ENCODE results near the gene TNFRSF14.

The TNFRSF14 gene

DNA sequence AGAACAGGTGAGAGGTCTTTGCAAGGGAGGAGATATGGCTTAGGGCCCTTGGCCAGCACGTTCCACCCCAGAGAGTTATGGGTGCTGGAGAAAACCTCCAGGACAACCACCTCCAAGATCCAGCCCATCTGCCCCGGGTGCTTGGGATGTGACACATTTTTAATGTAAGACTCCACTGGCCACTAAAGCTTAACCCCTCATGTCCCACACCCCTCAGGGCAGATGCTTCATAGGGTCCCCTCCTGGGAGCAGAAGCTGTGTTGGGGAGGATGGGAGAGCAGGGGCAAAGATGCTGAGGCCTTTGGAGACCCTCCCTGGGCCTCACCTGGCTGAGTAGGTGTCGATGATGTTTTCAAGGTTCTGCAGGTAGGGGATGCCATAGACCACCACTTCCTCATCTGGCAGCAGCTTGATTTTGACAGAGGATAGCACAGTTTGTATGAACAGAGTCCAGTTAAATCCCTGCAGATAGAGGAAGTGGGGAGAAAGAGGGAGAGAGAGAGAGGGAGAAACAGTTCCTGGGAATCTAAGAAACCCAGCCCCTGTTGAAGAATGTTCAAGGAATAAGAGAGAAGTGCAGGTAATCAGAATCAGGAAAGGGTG, 42.3 kb downstream of the TNFRSF14 start:
- ATAC-seq (no peak), DNase-seq (ENCODE audit: low spot score in 2 of 2) (no peak)
- Mint-ChIP-seq H3K4me3 (no peak overlapping the region), H3K36me3 (no peaks in the 10 kb centered on the region), H3K4me1 (peaks cover 14% of the 10 kb centered on the region), H3K9me3 (no peaks in the 10 kb centered on the region), H3K27ac (no peak overlapping the region)

GRCh38 chr1:2601721-2602303, 45.6 kb downstream of the TNFRSF14 start:
- H3K9me3 Mint-ChIP-seq = no peaks in the 10 kb centered on the region
- ATAC-seq = no peak
- H3K4me3 Mint-ChIP-seq = no peak overlapping the region
- no peak for DNase-seq (ENCODE audit: low spot score in 2 of 2)
- H3K4me1 Mint-ChIP-seq = peaks cover 14% of the 10 kb centered on the region
- H3K27ac Mint-ChIP-seq = no peak overlapping the region
- no peaks in the 10 kb centered on the region for H3K36me3 Mint-ChIP-seq

DNA sequence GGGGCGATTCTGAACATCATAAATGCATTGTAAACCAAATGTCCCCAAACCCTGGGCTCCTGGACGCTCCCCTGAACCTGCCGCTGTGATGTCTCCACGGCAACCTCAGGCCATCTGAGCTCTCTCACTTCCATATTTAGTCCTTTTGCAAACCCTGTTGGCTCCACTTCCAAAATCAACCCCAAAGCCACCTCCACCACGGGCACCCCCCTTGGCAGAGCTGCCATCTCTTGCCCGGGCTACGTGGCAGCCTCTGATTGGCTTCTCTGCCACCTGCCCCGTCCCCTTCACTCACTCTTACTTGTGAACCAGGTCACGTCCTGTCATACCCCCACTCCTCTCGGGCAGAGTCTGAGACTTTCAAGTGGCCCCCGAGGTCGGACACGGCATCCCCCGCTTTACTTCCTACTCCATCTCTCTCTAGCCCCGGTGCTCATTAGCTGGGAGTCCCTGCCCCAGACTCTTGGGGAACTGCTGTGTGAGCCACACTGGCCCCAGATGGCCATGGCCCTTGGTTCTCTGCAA, 46.2 kb downstream of the TNFRSF14 start:
- peak overlapping the region; percentile 79 for H3K27ac Mint-ChIP-seq
- no peaks in the 10 kb centered on the region for H3K36me3 Mint-ChIP-seq
- H3K9me3 Mint-ChIP-seq = no peaks in the 10 kb centered on the region

DNA sequence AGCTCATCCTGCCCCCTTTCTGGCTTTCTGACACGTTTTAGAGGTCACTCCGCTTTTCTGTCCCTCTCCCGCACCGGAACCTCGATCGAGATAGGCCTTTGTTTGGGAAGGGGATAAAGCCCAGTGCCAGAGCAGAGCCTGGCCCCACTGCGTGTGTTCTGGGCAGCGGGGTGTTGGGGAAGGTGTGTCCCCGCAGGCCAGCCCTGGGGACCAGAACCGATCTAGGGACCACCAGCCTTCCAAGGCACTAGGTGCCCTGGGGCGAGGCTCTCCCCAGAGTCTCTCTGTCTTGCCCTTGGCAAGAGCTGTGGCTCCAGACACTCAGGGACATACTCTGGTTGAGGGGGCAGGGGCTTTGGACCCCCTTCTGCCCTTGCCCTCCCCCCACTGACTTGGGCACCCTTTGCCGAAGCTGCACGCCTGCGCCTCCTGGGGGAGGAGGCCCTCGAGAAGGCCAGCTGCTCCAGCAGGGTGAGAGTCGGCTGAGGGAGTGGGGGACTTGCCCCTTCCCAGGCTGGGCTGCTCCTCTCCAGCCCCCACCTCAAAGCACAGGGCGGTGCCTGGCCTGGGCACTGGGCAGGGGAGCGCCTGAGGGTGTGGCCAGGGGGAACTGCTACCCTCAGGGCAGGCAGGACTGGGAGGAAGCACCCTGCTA, 46.8 kb downstream of the TNFRSF14 start:
- Mint-ChIP-seq H3K9me3 (no peaks in the 10 kb centered on the region), H3K4me1 (peaks cover 7% of the 10 kb centered on the region), H3K36me3 (no peaks in the 10 kb centered on the region), H3K4me3 (no peak overlapping the region), H3K27ac (peak overlapping the region; percentile 79)
- ATAC-seq = no peak
- no peak for DNase-seq (ENCODE audit: low spot score in 2 of 2)

More for the DNA sequence above, 46.2 kb downstream of the TNFRSF14 start:
- no peak for ATAC-seq
- DNase-seq (ENCODE audit: low spot score in 2 of 2) = no peak
- Mint-ChIP-seq H3K4me1 (peaks cover 10% of the 10 kb centered on the region), H3K4me3 (no peak overlapping the region)

GRCh38 chr1:2603521-2604155, 47.5 kb downstream of the TNFRSF14 start:
- Mint-ChIP-seq H3K4me1 (peaks cover 7% of the 10 kb centered on the region), H3K4me3 (no peak overlapping the region), H3K9me3 (no peaks in the 10 kb centered on the region), H3K36me3 (no peaks in the 10 kb centered on the region), H3K27ac (no peak overlapping the region)
- ATAC-seq = no peak
- DNase-seq (ENCODE audit: low spot score in 2 of 2) = no peak

DNA sequence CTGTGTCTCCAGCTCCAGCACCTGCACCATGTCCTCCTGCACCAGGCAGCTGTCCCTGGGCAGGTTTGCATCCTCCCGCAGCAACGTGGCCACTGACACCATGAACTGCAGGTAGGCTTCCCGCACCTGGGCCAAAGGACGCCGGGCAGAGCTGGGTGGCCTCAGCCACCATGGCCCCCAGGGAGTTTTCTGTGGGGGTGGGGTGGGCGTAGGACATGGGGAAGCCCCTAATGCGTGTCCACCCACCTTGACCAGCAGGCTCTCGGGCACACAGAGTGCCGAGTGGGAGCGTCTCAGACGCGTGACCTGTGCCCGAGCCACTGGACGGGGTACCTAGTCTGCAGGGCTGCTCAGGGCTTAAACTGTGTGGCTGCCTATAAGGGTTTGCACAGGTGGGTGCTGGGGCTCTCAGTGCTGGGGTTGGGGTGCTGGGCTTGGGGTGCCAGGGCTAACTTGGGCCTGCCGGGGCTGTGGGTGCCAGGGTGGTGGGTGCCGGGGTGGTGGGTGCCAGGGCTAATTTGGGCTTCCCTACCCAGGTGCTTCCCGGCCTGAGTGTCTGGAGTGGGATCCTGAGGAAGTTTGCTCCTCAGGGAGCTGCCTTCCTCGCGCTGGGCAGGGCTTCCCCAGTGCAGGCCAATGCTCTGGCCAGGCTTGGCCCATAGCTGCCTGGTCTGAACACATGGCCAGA, 48.1 kb downstream of the TNFRSF14 start:
- Mint-ChIP-seq H3K4me3 (no peak overlapping the region), H3K27ac (no peak overlapping the region), H3K36me3 (no peaks in the 10 kb centered on the region), H3K4me1 (peaks cover 7% of the 10 kb centered on the region), H3K9me3 (no peaks in the 10 kb centered on the region)
- no peak for DNase-seq (ENCODE audit: low spot score in 2 of 2)
- ATAC-seq = no peak

- DNase-seq (ENCODE audit: low spot score in 2 of 2) (no peak), ATAC-seq (no peak)
- Mint-ChIP-seq H3K9me3 (no peaks in the 10 kb centered on the region), H3K4me3 (no peak overlapping the region), H3K4me1 (peaks cover 7% of the 10 kb centered on the region), H3K27ac (no peak overlapping the region), H3K36me3 (no peaks in the 10 kb centered on the region)
Observed at GRCh38 chr1:2604844-2605508, 48.8 kb downstream of the TNFRSF14 start.

- no peak for ATAC-seq
Observed at GRCh38 chr1:2605509-2606395, 49.6 kb downstream of the TNFRSF14 start.

DNA sequence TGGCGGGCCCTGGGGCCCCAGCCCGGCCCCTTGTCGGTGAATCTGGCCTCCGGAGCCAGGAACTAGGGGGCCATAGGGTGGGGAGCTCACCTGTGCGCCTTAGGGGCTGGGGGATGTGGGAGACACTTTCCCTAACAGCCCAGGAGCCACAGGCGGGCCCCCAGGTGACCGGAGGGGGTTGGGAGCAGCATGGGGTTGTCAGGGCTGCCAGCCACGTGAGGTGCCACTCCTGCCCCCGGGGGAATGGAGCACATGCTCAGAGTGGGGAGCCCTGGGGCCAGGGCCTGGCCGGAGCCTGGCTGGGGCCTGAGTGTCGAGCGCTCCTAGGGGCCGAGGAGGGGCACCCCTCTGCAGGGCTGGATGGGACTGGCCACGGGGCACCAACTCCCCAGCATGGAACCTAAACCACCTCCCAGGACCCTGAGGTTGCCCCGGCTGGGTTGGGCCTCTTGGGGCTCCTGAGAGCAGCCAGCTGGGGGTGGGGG, 50.3 kb downstream of the TNFRSF14 start:
- Mint-ChIP-seq H3K36me3 (no peaks in the 10 kb centered on the region), H3K4me1 (peaks cover 7% of the 10 kb centered on the region), H3K27ac (no peak overlapping the region), H3K4me3 (no peak overlapping the region), H3K9me3 (no peaks in the 10 kb centered on the region)
- ATAC-seq (no peak), DNase-seq (ENCODE audit: low spot score in 2 of 2) (no peak)

More at GRCh38 chr1:2605509-2606395, 49.6 kb downstream of the TNFRSF14 start:
- Mint-ChIP-seq H3K4me3 (no peak overlapping the region), H3K9me3 (no peaks in the 10 kb centered on the region), H3K36me3 (no peaks in the 10 kb centered on the region), H3K27ac (no peak overlapping the region), H3K4me1 (peaks cover 7% of the 10 kb centered on the region)
- no peak for DNase-seq (ENCODE audit: low spot score in 2 of 2)

- DNase-seq (ENCODE audit: low spot score in 2 of 2) (no peak), ATAC-seq (no peak)
- Mint-ChIP-seq H3K4me3 (no peak overlapping the region), H3K27ac (no peak overlapping the region), H3K36me3 (no peaks in the 10 kb centered on the region), H3K9me3 (no peaks in the 10 kb centered on the region), H3K4me1 (peaks cover 7% of the 10 kb centered on the region)
Observed at GRCh38 chr1:2606881-2607621, 50.9 kb downstream of the TNFRSF14 start.

GRCh38 chr1:2607641-2608091, 51.5 kb downstream of the TNFRSF14 start:
- ATAC-seq = no peak

GRCh38 chr1:2609319-2610035, 53.3 kb downstream of the TNFRSF14 start:
- Mint-ChIP-seq H3K27ac (no peak overlapping the region), H3K36me3 (no peaks in the 10 kb centered on the region), H3K9me3 (peaks cover 6% of the 10 kb centered on the region), H3K4me1 (no peaks in the 10 kb centered on the region), H3K4me3 (no peak overlapping the region)
- ATAC-seq = no peak
- DNase-seq (ENCODE audit: low spot score in 2 of 2) = no peak

More at GRCh38 chr1:2607641-2608091, 51.5 kb downstream of the TNFRSF14 start:
- H3K4me3 Mint-ChIP-seq = no peak overlapping the region
- H3K9me3 Mint-ChIP-seq = no peaks in the 10 kb centered on the region
- H3K36me3 Mint-ChIP-seq = no peaks in the 10 kb centered on the region
- DNase-seq (ENCODE audit: low spot score in 2 of 2) = no peak
- peaks cover 2% of the 10 kb centered on the region for H3K4me1 Mint-ChIP-seq
- H3K27ac Mint-ChIP-seq = no peak overlapping the region

Data from stimulated activated effector memory CD8-positive, alpha-beta T cell treated with anti-CD3 and anti-CD28 coated beads, Interleukin-12 subunit alpha, Interleukin-12 subunit beta, amount 100 ng/mL, for 72 hours (primary cell).